ENCODE data around the gene ZNF14.
"Not testable (repeated sequence)": the region's sequence is repeated elsewhere in the genome, so short reads cannot be mapped to it uniquely, and the experiment has no call there.

The ZNF14 gene

DNA sequence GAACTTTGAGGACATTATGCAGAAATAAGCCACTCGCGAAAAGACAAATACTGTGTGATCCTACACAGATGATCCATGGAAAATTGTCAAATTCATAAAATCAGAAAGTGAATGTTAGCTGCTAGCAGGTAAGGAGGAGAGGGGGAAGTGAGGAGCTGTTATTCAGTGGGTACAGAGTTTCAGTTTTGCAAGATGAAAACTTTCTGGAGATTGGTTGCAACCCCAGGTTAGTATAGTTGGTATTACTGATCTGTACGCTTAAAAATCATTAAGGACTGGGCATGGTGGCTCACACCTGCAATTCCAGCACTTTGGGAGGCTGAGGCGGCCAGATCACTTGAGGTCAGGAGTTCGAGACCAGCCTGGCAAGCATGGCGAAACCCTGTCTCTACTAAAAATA, 46.3 kb downstream of the ZNF14 start:
- no peak for DNase-seq

DNA sequence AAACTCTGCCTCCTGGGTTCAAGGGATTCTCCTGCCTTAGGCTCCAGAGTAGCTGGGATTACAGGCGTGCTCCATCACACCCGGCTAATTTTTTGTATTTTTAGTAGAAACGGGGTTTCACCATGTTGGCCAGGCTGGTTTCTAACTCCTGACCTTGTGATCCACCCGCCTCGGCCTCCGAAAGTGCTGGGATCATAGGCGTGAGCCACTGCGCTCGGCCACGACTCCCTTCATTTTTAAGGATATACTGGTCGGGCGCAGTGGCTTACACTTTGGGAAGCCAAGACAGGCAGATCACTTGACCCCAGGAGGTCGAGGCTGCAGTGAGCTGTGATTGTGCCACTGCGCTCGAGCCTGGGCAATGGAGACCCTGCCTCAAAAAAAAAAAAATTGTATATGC, 46.8 kb downstream of the ZNF14 start:
- not testable (repeated sequence) for DNase-seq

DNA sequence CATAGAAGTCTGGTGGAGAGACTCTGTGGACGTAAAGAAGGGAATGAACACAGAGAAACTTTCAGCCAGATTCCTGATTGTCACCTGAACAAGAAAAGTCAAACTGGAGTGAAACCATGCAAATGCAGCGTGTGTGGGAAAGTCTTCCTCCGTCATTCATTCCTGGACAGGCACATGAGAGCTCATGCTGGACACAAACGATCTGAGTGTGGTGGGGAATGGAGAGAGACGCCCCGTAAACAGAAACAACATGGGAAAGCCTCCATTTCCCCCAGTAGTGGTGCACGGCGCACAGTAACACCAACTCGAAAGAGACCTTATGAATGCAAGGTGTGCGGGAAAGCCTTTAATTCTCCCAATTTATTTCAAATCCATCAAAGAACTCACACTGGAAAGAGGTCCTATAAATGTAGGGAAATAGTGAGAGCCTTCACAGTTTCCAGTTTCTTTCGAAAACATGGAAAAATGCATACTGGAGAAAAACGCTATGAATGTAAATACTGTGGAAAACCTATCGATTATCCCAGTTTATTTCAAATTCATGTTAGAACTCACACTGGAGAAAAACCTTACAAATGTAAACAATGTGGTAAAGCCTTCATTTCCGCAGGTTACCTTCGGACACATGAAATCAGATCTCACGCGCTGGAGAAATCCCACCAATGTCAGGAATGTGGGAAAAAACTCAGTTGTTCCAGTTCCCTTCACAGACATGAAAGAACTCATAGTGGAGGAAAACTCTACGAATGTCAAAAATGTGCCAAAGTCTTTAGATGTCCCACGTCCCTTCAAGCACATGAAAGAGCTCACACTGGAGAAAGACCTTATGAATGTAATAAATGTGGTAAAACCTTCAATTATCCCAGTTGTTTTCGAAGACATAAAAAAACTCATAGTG, 53.5 kb downstream of the ZNF14 start:
- DNase-seq = no peak

DNA sequence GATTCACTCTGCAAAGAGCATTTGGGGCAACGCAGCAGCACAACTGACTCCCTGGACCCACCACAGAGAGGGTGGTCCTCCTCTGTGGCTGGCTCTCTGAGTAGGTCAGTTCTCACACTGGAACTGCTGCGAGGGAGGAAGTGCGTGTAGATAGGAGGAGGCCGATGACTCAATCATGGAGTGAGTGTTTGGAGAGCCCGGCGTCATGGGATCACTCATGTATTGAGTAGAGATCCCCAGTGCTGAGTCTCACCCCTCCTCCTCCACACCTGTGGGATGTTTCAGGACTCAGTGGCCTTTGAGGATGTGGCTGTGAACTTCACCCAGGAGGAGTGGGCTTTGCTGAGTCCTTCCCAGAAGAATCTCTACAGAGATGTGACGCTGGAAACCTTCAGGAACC, 55.3 kb downstream of the ZNF14 start:
- DNase-seq = no peak

DNA sequence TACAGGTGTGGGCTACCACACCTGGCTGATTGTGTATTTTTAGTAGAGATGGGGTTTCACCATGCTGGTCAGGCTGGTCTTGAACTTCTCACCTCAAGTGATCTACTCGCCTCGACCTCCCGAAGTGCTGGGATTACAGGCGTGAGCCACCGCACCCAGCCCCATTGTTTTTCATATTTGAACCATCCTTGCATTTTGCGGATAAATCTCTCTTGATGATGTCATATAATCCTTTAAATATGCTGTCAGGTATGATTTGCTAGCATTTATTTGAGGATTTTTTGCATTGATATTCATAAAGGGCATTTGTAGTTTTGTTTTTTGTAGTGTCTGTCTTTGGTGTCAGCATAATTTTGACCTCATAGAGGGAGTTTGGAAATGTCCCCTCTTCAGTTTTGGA, 58.6 kb downstream of the ZNF14 start:
- DNase-seq = no peak

DNA sequence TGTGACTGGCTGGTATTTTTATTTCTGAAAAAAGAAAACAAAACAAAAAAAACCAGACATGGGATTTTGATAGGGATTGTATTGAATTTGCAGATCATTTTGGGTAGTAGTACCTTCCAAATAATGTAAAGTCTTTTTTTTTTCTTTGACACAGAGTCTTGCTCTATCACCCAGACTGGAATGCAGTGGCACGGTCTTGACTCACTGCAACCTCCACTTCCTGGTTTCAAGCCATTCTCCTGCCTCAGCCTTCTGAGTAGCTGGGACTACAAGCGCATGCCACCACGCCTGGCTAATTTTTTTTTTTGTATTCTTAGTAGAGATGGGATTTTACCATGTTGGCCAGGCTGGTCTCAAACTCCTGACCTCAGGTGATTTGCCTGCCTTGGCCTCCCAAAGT, 60.1 kb downstream of the ZNF14 start:
- no peak for DNase-seq

DNA sequence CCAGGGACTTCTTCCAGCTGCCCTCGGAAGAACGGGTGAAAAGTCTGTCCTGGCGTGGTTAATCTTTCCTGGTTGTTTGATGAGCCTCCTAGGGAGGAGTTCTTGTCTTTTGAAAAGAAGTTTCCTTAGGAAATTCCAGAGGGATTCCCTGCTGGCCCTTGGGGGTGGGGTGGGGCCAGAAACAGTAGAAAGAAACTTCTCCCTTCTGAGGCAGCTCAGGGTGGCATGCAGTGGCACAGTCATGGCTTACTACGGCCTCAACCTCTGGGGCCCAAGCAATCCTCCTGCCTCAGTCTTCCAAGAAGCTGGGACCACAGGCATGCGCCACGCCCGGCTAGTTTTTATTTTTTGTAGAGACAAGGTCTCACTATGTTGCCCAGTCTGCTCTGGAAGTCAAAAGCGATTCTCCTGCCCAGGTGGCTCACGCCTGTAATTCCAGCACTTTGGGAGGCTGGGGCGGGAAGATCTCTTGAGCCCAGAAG, 62.8 kb downstream of the ZNF14 start:
- no peak for DNase-seq

DNA sequence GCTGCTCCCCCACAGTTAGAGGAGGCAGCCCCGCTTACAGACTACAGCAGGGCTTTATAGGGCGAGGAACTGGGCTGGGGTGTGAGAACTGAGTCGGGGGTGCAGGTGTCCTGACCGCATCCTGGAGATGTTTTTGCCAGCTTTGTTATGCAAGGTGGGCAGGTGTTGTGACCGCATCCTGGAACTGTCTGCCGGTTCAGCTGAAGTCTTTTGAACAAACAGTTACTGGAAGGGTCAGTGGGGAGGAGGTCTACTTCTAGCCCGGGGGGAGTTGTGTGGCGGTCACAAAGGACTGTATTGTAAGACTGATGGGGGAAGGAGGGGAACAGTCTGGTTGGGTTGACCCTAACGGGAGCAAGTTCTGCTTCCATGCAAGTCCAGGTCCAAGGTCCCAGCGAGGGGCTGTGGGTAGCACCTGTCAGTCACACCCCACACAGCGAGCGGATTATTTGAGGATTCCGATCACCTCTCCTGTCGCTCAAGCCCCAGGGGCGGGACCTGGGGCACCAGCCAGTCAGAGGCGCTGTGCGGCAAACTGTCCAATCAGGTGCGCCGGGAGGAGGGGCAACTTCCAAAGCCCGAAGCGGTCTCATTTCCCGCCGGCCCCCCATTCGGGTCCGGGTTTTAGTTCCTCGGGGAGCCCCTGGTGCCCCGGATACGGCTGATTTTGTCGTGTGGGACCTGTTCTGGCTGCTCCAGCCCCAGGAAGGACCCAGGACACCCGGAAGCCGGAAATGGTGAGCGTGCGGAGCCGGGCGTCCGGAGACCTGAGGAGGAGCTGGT, 64.5 kb downstream of the ZNF14 start, which contains the start of gene ZNF101:
Gene ZNF101, plus strand, starts transcription at position 610 of the 783 bp plus-strand sequence. Its CDS starts 125 bp downstream, at position 735.
- peak; percentile 91 to 93 for DNase-seq

DNA sequence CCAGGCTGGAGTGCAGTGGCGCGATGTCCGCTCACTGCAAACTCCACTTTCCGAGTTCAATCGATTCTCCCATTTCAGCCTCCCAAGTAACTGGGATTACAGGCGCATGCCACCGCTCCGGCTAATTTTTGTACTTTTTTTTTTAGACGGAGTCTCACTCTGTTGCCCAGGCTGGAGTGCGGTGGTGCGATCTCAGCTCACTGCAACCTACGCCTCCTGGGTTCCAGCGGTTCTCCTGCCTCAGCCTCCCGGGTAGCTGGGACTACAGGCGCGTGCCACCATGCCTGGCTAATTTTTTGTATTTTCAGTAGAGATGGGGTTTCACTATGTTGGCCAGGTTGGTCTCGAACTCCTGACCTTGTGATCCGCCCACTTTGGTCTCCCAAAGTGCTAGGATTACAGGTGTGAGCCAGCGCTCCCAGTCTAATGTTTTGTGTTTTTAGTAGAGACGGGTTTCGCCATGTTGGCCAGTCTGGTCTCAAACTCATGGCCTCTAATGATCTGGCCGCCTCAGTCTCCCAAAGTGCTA, 67.4 kb downstream of the ZNF14 start:
- DNase-seq = not testable (repeated sequence)

DNA sequence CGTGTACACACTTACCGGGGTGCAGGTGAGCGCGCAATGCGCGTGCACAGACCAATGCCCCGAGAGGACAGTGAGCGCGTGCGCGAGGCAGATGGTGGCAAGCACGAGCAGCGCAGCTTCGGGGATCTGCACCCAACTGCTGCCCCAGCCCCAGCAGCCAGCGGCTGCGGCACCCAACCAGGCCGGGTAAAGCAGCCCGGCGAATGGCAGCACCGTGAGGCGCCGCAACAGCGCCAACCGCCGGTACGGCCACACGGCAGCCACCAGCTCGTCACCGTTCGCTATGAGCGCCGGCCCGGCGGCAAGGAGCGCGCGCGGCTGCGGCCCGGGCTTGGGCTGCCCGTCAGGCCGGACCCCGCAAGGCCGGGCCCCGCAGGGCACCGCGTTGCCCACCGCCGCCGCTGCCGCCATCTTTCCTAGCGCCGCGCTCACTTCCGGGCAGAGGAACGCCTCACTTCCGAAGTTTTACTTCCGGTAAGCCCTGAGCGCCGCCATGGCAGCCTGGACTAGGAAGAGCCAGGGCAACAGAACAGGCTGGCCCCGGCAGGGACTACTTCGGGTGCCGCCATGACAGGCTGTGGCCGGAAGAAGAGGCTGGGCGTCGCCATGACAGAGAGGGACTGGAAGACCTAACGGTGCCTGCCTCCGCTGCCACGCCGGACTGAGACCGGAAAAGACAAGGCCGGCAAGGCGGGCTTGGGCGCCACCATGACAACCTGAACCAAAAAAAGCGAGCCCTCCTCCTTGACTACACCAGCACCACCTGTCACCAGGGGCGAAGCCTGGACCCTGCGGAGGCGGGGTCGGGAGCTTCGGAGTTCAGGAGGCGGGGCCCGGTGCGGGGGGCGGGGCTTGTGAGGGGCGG, 69.4 kb downstream of the ZNF14 start, which contains the start of gene ATP13A1:
Gene ATP13A1, minus strand, starts transcription at position 421 of the 865 bp plus-strand sequence. Its CDS starts 10 bp downstream, at position 411.
- DNase-seq = peak; percentile 84 to 85

DNA sequence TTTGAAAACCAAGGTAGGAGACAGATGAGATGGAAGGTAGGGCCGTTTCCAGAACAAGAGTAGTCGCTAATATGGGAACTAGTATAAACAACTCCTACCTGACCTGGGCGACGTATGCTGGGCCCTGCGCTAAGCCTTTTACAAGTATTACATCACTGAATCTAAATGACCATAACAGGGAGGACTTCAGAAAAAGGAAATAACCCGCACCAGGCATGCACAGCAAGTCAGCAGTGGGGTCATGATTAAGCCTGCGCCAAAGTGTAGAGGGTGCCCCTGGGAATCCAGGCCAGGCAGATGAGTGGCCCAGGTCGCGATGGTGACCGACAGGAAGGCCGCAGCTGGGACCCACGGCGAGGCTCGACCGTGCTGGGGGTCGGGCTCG, 70.0 kb downstream of the ZNF14 start:
- DNase-seq = peak in 1 of 2 donors; percentile 19

DNA sequence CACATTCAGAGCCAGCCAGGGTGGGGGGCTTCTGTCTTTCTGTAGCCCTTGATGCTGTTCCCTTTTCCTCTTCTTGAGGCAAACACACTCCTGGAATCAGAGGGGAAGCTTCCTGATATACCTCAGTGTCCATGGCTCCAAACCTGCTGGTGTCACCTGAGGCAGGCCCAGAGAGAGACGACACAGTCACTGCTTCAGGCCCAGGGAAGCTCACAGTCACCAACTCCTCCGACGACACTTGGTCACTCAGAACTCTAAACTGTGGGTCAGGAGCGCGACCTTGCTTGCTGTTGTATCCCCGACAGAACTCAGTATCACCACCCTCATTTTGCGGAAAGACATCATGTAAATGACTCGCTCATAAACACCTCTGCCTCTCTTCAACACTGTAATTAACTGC, 70.6 kb downstream of the ZNF14 start:
- no peak for DNase-seq

DNA sequence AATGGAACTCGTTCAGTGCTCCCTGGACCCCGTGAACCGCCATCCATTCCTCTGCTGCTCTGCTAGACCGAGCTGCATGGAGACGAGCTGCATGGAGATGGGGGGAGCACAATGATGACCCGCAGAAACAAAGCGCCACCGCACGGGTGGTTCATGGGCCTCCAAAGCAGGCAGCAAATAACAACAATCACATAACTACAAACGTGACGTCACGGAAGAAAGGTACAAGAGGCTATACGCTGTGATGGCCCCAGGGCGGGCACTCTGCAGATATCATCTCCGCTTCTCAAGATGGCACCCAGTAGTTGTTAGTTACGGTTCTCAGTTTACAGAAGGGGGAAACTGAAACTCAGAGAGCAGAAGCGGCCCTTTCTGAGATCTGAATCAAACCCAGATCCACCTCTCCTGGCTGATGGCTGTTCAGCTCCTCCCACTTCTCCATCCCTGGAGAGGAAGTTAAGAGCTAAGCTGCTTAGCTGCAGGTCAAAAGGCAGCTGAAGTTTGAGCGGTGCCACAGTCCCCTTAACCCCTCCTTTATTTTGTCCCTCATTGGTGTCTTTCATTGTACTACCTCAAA, 71.1 kb downstream of the ZNF14 start:
- peak in 1 of 2 donors; percentile 34 for DNase-seq

DNA sequence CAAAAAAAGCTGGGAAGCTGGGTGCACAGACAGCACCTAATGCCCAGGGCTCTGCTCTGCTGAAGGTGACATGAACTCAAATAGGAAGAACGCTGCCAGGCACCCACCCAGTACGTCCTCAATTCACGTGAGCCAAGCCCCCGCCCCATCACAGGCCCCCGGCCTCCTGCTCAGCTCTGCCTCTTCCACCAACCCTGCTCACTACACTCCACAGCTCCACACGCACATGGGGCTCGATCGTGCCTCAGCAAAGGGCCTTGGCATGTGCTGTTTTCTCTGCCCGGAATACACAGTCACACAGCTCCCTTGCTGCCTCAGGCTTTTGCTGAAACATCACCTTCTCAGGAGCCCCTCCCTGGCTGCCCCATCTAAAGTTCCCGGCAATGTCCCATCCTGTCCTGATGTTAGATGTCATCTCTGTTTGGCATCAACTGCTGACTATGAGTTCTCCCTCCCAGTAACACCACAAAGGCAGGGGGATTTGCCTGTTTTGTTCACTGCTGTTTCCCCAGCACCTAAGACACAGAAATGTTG, 71.7 kb downstream of the ZNF14 start:
- DNase-seq = no peak

Data from stimulated activated CD4-positive, alpha-beta T cell treated with anti-CD3 and anti-CD28 coated beads, Interleukin-2, amount 100 ng/mL, for 48 hours (primary cell).